H4 (cell line): ENCODE data around the gene CIAPIN1. TPM values are rescaled to one million over a fixed set of nuclear protein-coding genes. Genes with fewer than 3 reads are reported as not detected.
A peak's percentile ranks its signal among the peaks of the same experiment; 100 is the strongest.

Experiments
- DNase-seq: peaks from one replicate; pipeline ENCODE4 v3.0.0-alpha.2; 2015; ENCODE audit warnings: low spot score
- total RNA-seq: library from RNA; depleted of rRNA; stranded (reverse); fragments of >200 nt; shearing (Covaris generic); gene quantifications from 2 replicates; pipeline ENCODE4 v1.2.3, GENCODE V29; 2014

CIAPIN1 gene
- total RNA-seq, 1 experiment from 2014 or later, result 88.4 TPM

DNA sequence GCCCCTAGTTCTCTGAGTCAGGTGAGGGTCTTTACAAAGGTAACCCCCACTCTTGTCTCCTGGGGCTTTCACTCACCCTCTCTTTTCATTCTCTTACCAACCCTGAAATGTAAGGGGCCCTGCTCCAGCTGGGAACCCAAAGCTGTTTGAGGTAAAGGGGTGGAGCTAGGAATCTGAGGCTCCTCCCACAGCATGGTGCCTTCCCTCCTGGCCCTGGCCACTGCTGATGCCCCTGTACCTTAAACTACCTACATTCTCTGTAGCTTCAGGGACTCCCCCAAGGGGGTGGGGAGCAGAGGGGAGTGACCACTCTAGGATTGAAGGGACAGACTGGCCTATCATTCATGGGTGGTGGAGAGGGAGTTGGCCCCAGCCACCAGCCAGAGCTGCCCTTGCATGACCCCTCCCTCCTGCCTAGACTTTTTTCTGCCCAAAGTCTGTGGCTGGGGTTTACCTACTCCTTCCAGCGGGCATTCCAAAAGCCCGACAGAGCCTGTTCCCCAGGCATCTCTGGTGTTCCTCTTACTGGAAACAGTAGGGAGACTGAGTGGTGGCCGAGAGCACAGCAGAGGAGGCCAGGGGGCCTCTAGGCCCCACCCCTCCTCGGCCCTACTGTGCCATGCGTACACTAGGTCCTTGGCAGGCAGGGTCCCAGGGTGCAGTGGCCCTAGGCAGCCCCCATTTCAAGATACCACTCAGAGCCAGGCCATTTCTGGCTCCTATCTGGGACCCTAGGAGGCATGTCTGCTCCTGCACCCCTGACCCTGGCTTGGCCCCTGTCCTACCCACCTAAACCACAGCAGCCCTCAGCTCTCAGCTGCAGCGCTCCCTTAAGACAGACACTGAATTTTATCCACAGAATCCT lies 29.6 kb upstream of the CIAPIN1 start:
- no peak for DNase-seq

DNA sequence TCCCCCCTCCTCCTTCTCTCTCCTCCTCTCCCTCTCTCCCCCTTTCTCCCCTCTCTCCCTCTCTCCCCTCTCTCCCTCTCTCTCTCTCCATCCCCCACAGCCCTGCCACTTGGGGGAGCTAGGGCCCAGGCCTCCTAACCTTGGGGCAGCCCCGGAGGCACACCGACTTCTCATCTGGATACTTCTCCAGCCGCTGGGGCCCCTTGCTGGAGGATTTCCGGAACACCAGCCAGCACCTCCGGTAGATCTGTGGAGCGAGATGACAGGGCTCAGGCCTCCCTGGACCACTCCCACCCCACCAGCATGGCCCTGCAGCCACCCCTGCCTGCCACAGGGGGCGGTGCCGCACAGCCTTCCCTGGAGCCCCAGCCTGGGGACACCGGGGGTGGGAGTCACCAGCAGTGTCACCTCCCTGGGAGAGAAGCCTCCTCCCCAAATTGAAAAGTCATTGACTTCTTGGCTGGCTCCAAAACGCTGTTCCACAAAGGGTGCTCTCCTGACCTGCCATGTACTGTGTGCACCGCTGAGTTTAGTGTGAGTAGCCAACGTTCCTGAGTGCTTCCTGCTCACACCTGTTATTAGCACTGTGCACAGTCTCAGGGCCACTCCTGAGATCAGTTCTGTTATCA lies 28.6 kb upstream of the CIAPIN1 start:
- peak; percentile 39 for DNase-seq

DNA sequence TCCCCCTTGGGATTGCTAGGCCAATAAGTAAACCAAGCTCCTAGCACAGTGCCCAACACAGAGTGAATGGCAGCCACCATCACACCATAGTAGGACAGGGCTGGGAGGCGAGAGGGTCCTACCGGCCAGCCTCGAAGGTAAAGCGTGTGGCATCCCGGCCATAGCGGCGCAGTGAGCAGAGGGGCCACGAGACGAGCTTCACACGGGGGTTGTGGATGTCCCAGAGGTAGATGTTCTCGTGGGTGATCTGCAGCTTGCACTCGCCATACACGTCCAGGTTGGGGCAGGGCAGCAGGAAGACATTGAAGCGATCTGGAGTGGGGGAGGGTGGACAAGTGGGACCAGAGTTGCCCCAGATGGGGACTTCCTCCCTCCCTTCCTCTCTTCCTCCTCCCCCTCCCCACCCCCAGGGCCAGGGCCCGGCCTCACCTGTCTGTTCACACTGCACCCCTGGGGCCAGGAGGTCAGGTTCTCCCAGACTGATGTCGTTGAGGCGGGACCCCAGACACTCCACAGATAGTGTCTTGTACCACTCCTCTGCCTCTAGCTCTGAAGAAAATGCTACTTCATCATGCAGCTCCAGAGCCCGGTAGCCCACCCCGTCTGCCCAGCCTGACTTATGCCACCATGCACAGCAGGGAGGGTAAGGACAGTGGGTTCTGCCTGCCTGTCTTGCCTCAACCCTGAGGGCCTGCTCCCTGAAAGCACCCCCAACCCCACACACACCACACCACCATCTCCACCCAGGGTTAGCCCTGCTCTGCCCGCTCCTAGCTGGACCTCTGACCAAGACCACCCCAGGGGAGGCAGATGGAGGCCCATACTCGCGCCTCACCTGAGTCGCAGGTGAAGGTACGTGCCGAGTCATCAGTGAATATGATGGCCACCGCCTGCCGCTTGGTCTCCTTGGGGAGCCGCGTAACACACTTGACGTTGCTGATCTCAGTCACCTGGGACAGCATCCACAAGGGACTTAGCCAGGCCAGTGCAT lies 27.8 kb upstream of the CIAPIN1 start:
- no peak for DNase-seq

DNA sequence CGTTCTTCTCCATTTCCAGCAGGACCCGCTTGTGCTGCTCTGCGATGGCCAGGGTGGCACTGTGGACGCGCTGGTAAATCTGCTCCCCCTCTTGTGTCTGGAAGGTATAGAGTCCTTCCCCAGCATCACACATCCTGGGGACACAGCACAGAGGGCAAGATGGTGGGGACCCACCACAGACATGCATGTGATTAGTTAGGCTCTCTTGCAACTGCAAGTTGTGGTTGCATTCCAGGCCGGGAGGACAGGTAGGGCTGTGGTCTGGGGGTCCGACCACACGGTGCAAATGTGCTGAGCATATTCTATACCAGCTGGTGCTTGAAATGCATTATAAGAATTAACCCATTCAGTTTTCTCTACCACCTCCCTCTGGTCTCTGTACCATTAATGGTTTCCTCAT lies 26.7 kb upstream of the CIAPIN1 start:
- DNase-seq, result no peak

DNA sequence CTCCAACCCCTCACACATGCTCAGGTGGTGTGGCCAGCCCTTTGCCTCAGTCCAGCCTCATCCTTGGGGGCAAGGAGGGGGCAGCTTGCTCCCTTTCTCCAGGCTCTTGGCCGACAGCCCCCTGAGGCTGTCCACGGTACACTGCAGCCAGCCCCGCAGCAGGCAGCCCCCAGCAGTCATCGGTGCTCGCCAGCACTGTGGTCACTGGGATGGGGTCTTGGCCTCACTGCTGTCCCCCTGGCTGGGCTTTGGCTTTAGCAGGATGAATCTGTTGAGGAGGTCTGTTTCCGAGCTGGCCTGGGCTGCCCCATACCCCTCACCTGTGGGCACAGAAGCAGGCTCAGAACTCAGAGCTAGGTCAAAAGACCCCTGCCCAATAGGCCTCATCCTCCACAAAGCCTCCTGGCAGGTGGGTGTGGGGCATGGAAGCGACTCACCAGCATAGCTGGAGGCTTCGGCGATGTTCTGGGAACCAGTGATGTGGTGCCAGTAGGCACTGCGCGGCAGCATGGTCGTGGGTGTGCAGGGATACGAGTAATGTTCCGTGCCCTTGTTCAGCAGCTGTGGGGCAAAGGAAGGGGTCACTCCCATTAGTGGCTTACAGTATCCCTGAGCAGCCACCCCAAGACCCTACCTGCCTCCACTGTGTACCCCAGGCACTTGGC lies 26.1 kb upstream of the CIAPIN1 start:
- DNase-seq, result no peak

DNA sequence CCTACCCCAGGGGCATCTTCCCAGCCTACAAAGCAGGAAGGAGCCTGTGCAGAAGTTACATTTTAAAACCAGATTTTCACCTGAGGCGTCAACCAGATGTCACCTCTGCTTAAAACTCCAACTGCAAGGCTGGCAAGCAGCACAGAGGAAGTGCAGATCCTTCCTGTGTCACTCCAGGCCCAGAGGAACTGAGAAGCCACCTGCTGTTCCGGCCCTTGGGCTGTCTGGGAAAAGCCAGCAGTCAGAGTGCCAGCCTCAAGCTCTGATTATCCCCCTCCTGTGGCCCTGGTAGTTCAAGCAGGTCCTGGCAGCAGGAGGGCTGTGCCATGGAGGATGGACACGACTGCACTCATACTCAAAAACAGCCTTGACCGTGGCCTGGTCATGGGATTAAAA lies 25.5 kb upstream of the CIAPIN1 start:
- DNase-seq, result no peak

DNA sequence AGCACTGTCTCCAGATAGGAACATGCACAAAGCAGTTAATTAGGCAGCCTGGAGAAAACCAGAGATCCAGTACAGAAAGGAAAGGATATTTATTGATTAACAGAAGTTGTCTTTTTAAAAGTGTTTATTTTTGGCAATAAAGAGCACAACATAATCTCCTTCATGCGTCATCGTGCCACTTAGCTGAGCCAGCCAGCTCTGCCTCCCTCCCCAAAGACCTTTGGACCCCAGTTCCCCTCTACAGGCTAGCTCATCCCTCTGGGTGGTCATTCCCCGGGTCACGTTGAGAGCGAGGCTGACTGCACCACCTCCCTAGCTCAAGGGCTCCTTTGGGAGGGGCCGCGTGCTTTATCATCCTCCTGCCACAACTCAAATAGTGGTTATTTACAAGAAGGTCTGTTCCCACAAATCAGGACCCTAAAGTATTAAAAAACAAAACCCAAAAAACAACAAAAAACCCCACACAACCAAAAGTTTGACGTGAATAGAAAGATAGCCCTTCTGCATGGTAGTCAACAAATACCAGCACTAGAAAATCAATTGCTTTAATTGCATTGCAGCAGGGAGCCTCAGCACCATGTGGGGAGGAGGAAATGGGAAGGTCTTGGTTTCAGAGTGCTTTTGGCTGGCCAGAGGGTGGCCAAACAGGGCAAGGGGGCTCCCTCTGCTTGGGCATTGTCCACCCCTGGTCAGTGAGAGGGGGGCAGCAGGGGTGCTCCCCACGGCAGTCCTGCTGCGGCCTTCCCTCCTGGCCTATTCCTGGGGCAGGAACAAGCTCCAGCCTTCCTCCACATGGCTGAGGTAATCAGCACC lies 24.9 kb upstream of the CIAPIN1 start:
- no peak for DNase-seq

DNA sequence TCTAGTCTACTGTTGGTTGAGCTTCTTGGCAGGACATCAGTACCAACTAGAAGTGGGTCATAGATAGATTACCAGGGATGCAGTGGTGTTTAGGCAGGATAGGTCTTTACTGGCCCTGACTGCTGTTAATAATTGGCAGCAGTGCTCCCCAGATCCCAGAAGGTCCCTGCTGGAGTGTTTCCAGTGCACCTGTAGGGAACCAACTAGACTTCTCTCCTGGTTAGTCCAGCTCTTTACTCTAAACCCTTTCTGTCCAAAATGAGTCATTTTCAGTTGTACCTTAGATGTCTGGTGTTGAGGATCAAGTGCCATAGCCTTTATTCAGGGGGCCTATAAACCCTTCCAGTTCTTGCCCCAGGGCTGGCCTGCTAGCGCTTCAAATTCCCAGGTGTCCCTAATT lies 24.0 kb upstream of the CIAPIN1 start:
- no peak for DNase-seq

DNA sequence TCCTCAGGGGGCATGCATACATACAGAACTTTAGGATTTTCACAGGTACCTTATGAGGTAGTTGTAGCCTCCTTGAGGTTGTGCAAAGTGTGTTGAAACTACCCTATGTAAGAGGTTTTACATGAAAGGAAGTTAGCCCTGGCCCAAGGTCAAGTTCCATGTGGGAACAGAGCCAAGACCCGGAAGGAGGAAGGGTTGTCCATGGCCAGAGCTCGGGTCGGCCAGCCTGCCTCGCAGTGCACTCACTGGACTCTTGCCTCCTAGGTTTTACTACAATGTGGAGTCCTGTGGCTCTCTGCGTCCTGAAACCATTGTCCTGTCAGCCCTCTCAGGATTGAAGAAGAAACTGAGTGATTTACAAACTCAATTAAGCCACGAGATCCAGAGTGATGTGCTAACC lies 23.5 kb upstream of the CIAPIN1 start:
- DNase-seq, result no peak

DNA sequence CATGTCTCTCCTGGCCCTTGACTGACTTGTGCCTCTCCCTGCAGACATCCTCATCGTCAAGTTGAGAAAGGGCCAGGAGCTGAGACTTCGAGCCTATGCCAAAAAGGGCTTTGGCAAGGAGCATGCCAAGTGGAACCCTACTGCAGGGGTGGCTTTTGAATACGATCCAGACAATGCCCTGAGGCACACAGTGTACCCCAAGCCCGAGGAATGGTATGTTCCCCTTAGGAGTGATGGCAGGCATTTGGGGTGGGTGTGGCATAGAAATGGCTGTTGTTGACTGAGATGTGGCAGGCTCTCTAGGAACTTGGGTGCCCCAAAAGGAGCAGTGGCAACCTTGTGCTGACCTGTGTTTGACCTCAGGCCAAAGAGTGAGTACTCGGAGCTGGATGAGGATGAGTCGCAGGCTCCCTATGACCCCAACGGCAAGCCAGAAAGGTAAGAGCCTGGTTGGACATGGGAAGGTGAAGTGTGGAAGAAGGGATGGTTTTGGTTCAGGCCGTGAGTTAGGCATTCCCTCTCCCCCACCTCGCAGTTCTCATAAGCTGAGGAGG lies 22.8 kb upstream of the CIAPIN1 start:
- DNase-seq, result no peak

DNA sequence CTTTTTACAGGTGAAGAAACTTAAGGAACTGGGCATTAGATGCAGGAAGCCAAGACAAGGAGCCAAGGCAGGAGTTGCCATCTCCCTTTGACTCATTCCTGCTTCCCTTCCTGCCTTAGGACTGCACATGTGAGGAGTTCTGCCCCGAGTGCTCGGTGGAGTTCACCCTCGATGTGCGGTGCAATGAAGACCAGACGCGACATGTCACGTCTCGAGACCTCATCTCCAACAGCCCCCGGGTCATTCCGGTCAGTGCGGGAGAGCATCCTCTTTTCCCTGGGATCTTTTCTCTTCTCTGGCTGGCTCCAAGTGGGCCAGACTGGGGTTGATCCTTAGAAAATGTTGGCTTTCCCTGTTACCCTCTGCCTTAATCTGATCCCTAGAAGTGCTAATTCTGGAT lies 21.9 kb upstream of the CIAPIN1 start:
- no peak for DNase-seq

DNA sequence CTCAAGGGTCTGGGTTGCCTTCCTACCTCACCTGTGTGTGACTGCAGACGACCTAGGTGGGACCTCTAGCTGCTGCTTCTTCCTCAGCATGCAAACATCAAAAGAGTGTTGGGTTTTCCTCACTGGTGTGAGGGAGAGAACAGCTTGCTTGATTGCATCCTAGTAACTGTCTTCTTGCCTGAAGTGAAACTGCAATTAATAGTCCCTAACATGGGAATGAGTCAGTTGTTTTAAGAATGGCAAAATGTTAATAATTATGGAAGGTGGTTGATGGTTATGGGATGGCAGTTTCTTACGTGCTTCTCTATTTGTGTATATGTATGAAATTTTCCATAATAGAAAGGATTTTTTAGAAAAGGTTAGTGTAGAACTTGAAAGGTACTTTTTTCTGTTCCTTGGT lies 21.2 kb upstream of the CIAPIN1 start:
- DNase-seq, result no peak

DNA sequence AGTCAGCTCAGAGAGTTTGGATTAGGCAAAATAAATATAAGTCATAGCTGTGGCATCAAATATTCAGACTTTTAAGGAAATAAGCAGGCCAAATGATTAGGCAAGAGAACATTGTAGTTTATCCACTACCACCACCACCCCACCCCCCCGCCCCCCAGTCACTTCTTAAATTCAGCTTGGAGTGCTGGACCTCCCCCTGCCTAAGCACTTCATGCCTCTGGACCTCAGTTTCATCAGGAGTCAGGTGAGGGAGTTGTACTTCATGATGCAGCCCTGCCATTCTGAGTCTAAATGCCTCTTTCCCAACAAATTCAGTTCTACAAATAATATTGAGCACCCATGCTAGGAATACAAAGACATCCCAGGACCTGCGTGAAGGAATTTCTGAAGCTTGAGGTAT lies 17.3 kb upstream of the CIAPIN1 start:
- DNase-seq, result no peak

DNA sequence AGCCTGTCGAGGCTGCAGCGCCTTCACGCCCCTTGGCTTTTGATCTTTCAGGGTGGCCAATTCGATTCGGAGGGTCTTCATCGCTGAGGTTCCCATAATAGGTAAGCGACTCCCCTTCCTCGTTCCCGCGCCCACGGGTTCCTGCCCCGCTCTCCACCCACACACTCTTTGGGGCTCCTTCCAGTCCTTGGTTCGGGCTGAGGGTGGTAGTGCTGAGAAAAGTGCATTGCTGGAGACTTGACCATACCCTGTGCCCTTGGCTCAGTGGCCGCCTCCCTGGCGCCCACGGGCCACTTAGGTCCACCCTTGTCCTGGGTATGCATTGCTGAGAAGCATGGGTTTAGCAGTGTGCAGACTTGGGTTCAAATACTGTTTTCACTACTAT lies 15.8 kb upstream of the CIAPIN1 start:
- DNase-seq, result no peak

DNA sequence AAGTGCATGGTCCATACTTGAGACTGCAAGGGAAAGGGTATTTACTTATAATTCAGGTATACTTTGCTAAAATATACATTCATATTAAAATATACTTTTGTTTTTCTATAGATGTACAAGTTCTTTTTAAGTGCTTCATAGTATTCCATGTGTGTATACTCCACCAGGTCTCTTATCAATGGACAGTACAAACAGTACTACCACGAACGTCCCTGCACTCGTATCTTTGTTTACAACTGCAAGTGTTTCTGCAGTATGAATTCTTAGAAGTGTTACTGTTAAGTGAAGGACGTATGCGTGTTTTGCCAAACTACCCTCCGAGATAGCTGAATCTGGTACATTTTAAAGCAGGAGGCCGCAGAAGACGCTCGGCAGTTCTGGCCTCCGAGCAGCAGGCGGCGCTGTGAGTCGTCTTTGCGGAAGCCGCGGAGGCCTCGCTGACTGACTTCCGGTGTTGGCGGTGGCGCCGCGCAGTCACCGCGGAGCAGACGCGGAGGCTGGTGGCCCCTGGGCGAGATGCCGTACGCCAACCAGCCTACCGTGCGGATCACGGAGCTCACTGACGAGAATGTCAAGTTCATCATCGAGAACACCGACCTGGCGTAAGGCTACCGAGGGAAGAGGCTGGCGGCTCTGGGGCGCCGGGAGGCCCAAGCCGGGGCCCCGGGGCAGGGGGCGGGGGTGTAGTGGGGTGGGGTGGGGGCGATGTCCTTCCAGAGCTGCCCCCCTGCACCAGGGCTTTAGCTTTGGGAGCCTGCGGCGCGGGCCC lies 15.2 kb upstream of the CIAPIN1 start, which contains the start of gene POLR2C:
Gene POLR2C, plus strand, starts transcription at position 471 of the 769 bp plus-strand sequence. Its CDS starts 46 bp downstream, at position 517.
- DNase-seq, result peak; percentile 77

DNA sequence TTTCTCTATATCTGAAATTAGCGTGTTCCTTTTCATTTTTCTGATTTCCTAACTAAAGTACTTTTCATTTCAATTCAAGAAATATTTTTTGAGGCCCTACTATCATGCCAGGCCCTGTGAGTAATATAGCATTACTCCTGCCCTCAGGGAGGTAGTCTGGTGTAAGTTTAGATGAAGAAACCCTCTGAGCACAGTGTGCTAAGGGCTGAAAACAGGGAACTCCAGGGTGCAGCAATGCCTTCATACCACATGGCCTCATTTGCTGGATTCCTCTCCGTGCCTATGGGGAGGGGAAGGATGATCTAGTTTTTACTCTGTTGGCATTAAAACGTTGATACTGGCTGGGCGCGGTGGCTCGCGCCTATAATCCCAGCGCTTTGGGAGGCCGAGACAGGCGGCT lies 4.8 kb upstream of the CIAPIN1 start:
- DNase-seq, result no peak

DNA sequence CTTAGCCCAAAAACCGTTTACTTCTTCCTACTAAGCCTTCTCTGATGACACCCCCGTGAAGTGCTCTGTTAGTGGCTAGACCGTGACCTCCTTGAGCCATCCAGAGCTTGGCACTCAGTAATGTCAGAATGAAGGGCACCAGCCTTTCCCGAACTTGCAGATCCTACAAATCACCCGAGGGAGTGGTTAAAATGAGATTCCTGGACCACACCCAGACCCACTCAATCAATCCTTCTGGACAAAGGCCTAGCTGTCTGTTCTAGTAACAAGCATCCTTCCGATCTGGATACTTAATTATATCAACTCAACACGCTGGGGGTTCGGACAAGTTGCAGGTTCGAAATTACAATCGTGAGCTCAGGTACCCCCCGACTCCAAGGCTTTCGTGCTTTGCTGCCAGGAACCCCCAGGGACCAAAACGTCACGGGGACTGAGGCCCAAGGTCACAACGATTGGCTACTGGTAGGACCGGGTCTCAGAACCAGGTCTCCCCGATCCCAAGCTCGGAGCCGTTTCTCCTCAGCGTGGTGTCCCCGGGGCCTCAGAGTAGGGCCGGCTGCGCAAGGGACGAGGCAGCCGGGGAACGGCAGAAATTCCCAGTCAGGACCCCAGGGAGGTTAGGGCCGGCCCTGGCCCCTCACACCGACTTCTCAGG lies 527 bp downstream of the CIAPIN1 start:
- DNase-seq, result no peak

DNA sequence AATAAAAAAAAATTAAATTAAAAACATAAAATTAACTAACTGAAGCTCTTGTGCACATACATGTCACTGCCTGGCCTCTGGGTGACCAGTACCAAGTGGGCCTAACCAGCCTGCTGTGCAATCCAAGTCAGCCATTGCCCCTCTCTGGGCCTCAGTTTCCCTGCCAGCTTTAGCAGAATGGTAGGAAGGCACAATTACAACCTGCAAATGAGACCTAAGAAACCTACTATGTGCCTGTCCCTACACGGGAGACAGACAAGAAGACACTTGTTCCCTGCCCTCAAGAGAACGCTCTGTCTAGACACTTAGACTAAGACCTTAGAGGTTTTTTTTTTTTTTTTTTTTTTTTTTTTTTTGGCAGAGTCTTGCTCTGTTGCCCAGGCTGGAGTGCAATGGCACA lies 1.7 kb downstream of the CIAPIN1 start:
- DNase-seq, result no peak

DNA sequence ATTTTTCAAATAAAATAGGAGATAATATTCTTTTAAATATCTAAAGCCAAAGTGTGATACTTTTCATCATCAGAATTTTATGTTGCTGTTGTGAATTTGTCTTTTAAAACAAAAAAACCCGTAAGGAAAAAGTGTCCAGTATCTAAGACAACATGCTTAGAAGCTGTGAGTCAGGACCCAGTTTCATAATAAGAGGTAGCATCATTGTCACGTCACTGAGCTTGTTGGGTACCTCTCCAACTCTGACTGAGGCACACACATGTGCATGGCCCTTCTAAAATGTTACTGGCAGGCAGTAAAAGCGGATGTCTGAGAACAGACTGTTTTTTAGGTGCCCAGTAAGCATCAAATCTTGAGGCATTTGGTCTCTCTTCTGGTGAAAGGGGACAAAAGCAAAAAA lies 2.5 kb downstream of the CIAPIN1 start:
- no peak for DNase-seq
